Panc1 (cell line): ENCODE data around the gene TBX1. TPM values are rescaled to one million over a fixed set of nuclear protein-coding genes. Genes with fewer than 3 reads are reported as not detected.

ENCODE experiments used
- ATAC-seq: fragments of 200-7000 bp; cut with Tn5 transposase; 2 replicates; pipeline ENCODE4 v1.9.1; 2020; ENCODE audit warnings: mild to moderate bottlenecking, moderate library complexity
- BruUV-seq: library from RNA; stranded (reverse); fragments of 400-500 nt; replicated peaks from 2 replicates; lab custom pipeline; 2021; lab: Mats Ljungman, UMichigan
- CTCF ChIA-PET: fragments of 300-600 bp; sonication (Branson Sonifier 250); formaldehyde crosslinking; loops from one replicate; lab custom pipeline; 2022; ENCODE audit warnings: antibody characterized with exemption; lab: Charles Lee
- POLR2A ChIA-PET: fragments of 300-600 bp; sonication (Branson Sonifier 250); formaldehyde crosslinking; loops from one replicate; lab custom pipeline; 2022; ENCODE audit warnings: antibody characterized with exemption; lab: Charles Lee
- DNase-seq: peaks from one replicate; pipeline ENCODE4 v3.0.0-alpha.2; 2010; ENCODE audit warnings: low read depth, low spot score
- H3K27ac ChIP-seq: 2 replicates; pipeline ENCODE4 v1.5.1; 2011; ENCODE audit warnings: mild to moderate bottlenecking, low read length, inconsistent platforms
- H3K27me3 ChIP-seq: fragments of 200-500 bp; sonication (Bioruptor generic); 2 replicates; pipeline ENCODE4 v1.6.0; 2014; ENCODE audit warnings: low read length, inconsistent platforms; ENCODE audit not compliant: control insufficient read depth, insufficient read depth
- H3K36me3 ChIP-seq: fragments of 200-500 bp; sonication (Bioruptor generic); 2 replicates; pipeline ENCODE4 v1.5.1; 2014; ENCODE audit warnings: inconsistent platforms, mild to moderate bottlenecking, low read length, moderate library complexity; ENCODE audit not compliant: control insufficient read depth, insufficient read depth
- H3K4me1 ChIP-seq: 2 replicates; pipeline ENCODE4 v1.5.1; 2011; ENCODE audit warnings: inconsistent platforms, mild to moderate bottlenecking, low read length, moderate library complexity; ENCODE audit not compliant: control insufficient read depth, insufficient read depth
- H3K4me3 ChIP-seq, 2 experiments: 2 replicates each; pipeline ENCODE4 v1.5.1; 2011 to 2012; ENCODE audit warnings: low read depth in 2 of 2, low read length in 2 of 2, mild to moderate bottlenecking in 2 of 2, inconsistent platforms in 1 of 2, moderate library complexity in 1 of 2
- H3K9me3 ChIP-seq: fragments of 200-500 bp; sonication (Bioruptor generic); 2 replicates; pipeline ENCODE4 v1.5.1; 2014; ENCODE audit warnings: low read depth, mild to moderate bottlenecking, inconsistent platforms, low read length, moderate library complexity; ENCODE audit not compliant: control insufficient read depth, insufficient read depth
- CTCF ChIP-seq: fragments of 450-650 bp; IDR thresholded peaks from 2 replicates; pipeline ENCODE4 v1.5.1; 2017; ENCODE audit warnings: mild to moderate bottlenecking
- POLR2AphosphoS5 ChIP-seq: IDR thresholded peaks from 2 replicates; pipeline ENCODE4 v1.6.1; 2012; ENCODE audit warnings: mild to moderate bottlenecking, low read depth, low read length, moderate library complexity
- REST ChIP-seq, 2 experiments: IDR thresholded peaks; 2 replicates each; pipeline ENCODE4 v1.6.1; 2011 to 2012; ENCODE audit warnings: low read depth in 2 of 2, control low read depth in 1 of 2, low read length in 1 of 2, mild to moderate bottlenecking in 1 of 2, moderate library complexity in 1 of 2; ENCODE audit not compliant: insufficient read depth in 1 of 2
- SIN3A ChIP-seq: IDR thresholded peaks from 2 replicates; pipeline ENCODE4 v1.6.1; 2012; ENCODE audit warnings: low read depth, mild to moderate bottlenecking, low read length, moderate library complexity, borderline replicate concordance; ENCODE audit not compliant: insufficient read depth
- TCF7L2 ChIP-seq: IDR thresholded peaks from 2 replicates; pipeline ENCODE4 v1.6.1; 2011; ENCODE audit warnings: mild to moderate bottlenecking, low read depth, low read length, inconsistent platforms
- in situ Hi-C: cut with HindIII; loops from 2 replicates; pipeline ENCODE4 v1.10.0; 2016; ENCODE audit warnings: low sequenced_read_pairs, low pct_unique_long_range_greater_than_20kb
- intact Hi-C: fragments of 100-400 bp; cut with micrococcal nuclease; formaldehyde crosslinking; loops from one replicate; pipeline ENCODE4 v1.10.0; 2022; ENCODE audit not compliant: unreplicated experiment
- total RNA-seq: library from RNA; stranded (reverse); gene quantifications from one replicate; pipeline ENCODE4 v1.2.1, GENCODE V29; 2021; ENCODE audit not compliant: unreplicated experiment

The TBX1 gene
- total RNA-seq, 1 experiment from 2014 or later, result 91.7 TPM

GRCh38 chr22:19802894-19803735, 42.5 kb downstream of the TBX1 start:
- POLR2A ChIA-PET, result no interaction called here
- no TSS peak for BruUV-seq
- Histone ChIP-seq H3K36me3 (no peaks in the 10 kb centered on the region), H3K4me1 (peaks cover 10% of the 10 kb centered on the region), H3K9me3 (no peaks in the 10 kb centered on the region), H3K4me3 (no peak overlapping the region), H3K27ac (no peak overlapping the region), H3K27me3 (no peaks in the 10 kb centered on the region)
- DNase-seq (no peak), ATAC-seq (no peak)
- intact Hi-C loops, result no loop called here
- TF ChIP-seq SIN3A (no peak), POLR2AphosphoS5 (no peak), TCF7L2 (no peak), CTCF (no peak), REST (IDR thresholded peaks at IDR 0.05; ENCODE audit: insufficient read depth in 1 of 2, low read depth in 2 of 2, low read length in 1 of 2) (no peak)
- CTCF ChIA-PET, result no interaction called here
- in situ Hi-C loops, result no loop called here

- Histone ChIP-seq H3K27ac (no peak overlapping the region), H3K27me3 (no peaks in the 10 kb centered on the region), H3K4me1 (peaks cover 10% of the 10 kb centered on the region), H3K36me3 (no peaks in the 10 kb centered on the region), H3K4me3 (no peak overlapping the region), H3K9me3 (no peaks in the 10 kb centered on the region)
- ChIA-PET CTCF (no interaction called here), POLR2A (no interaction called here)
- TF ChIP-seq REST (IDR thresholded peaks at IDR 0.05; ENCODE audit: insufficient read depth in 1 of 2, low read depth in 2 of 2, low read length in 1 of 2), result no peak
- no peak for TF ChIP-seq POLR2AphosphoS5
- DNase-seq (no peak), ATAC-seq (no peak)
- intact Hi-C loops, result no loop called here
- BruUV-seq, result no TSS peak
- in situ Hi-C loops, result no loop called here
These were observed 43.2 kb downstream of the TBX1 start for GRCh38 chr22:19803736-19804267.
